ENCODE results near the gene MED20.

DNA sequence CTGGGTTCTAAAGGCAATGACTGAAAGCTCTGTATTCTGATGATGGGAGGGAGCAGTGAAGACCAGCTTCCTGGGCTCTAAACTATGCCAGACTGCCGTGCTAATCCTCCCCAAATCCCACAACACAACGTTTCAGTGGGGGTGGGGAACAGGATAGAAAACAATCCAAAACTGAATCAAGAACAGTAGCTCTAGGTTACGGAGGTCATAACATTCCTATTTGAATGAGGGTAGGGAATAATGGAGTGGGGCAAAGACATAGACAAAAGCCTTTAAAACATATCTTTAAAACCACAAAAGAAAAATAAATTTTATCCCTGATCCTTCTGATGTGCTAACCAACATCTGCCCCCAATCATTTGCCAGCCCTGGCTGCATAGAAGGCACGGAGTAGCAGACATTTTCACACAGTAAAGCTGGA is 33.6 kb downstream of the MED20 start:
- TF ChIP-seq CTCF (IDR thresholded peaks at IDR 0.05; ENCODE audit: extremely low read depth in 1 of 2, insufficient read depth in 1 of 2, low read depth in 1 of 2, low read length in 2 of 2), result no peak
- TF ChIP-seq MAX (IDR thresholded peaks at IDR 0.05; ENCODE audit: insufficient read depth, insufficient read length), result no peak
- TF ChIP-seq POLR2A (IDR thresholded peaks at IDR 0.05; ENCODE audit: low read depth, low read length), result no peak

Data from endothelial cell of umbilical vein (primary cell).